Measurements from ENCODE around the gene KLHL40.
A peak's percentile ranks its signal among the peaks of the same experiment; 100 is the strongest.

Gene KLHL40

GRCh38 chr3:42685363-42685881 is at the start of gene KLHL40:
KLHL40 (plus strand) TSS chr3:42685537; CDS start chr3:42685619, 82 bp downstream.
- TF ChIP-seq ZNF274 (IDR thresholded peaks at IDR 0.05; ENCODE audit: low read depth, low read length) = no peak
- no peak within 1 kb of the TSS for H3K4me3 ChIP-seq (ENCODE audit: low read length)

GRCh38 chr3:42637001-42637400 is 48.3 kb upstream of the KLHL40 start:
- H3K4me3 ChIP-seq (ENCODE audit: low read length) = no peak overlapping the region
- TF ChIP-seq ZNF274 (IDR thresholded peaks at IDR 0.05; ENCODE audit: low read depth, low read length) = no peak

- TF ChIP-seq ZNF274 (IDR thresholded peaks at IDR 0.05; ENCODE audit: low read depth, low read length) = no peak
- no peak overlapping the region for H3K4me3 ChIP-seq (ENCODE audit: low read length)
Measured at GRCh38 chr3:42638339-42638842, 46.9 kb upstream of the KLHL40 start.

- no peak overlapping the region for H3K4me3 ChIP-seq (ENCODE audit: low read length)
- TF ChIP-seq ZNF274 (IDR thresholded peaks at IDR 0.05; ENCODE audit: low read depth, low read length) = no peak
Measured at GRCh38 chr3:42639192-42639591, 46.1 kb upstream of the KLHL40 start.

- TF ChIP-seq ZNF274 (IDR thresholded peaks at IDR 0.05; ENCODE audit: low read depth, low read length) = no peak
- no peak overlapping the region for H3K4me3 ChIP-seq (ENCODE audit: low read length)
Measured at GRCh38 chr3:42640129-42640528, 45.2 kb upstream of the KLHL40 start.

GRCh38 chr3:42640771-42641370 is 44.5 kb upstream of the KLHL40 start:
- no peak for TF ChIP-seq ZNF274 (IDR thresholded peaks at IDR 0.05; ENCODE audit: low read depth, low read length)
- no peak overlapping the region for H3K4me3 ChIP-seq (ENCODE audit: low read length)

- H3K4me3 ChIP-seq (ENCODE audit: low read length) = no peak overlapping the region
- no peak for TF ChIP-seq ZNF274 (IDR thresholded peaks at IDR 0.05; ENCODE audit: low read depth, low read length)
Measured at GRCh38 chr3:42647821-42648459, 37.4 kb upstream of the KLHL40 start.

- H3K4me3 ChIP-seq (ENCODE audit: low read length) = no peak overlapping the region
- no peak for TF ChIP-seq ZNF274 (IDR thresholded peaks at IDR 0.05; ENCODE audit: low read depth, low read length)
Measured at GRCh38 chr3:42649006-42649405, 36.3 kb upstream of the KLHL40 start.

GRCh38 chr3:42649783-42650182 is 35.6 kb upstream of the KLHL40 start:
- TF ChIP-seq ZNF274 (IDR thresholded peaks at IDR 0.05; ENCODE audit: low read depth, low read length) = no peak
- H3K4me3 ChIP-seq (ENCODE audit: low read length) = no peak overlapping the region

GRCh38 chr3:42651248-42652091 is 33.9 kb upstream of the KLHL40 start:
- no peak overlapping the region for H3K4me3 ChIP-seq (ENCODE audit: low read length)

GRCh38 chr3:42652251-42652610 is 33.1 kb upstream of the KLHL40 start:
- TF ChIP-seq ZNF274 (IDR thresholded peaks at IDR 0.05; ENCODE audit: low read depth, low read length) = no peak
- no peak overlapping the region for H3K4me3 ChIP-seq (ENCODE audit: low read length)

More at GRCh38 chr3:42651248-42652091, 33.9 kb upstream of the KLHL40 start:
- TF ChIP-seq ZNF274 (IDR thresholded peaks at IDR 0.05; ENCODE audit: low read depth, low read length) = no peak

GRCh38 chr3:42652611-42653302 is 32.6 kb upstream of the KLHL40 start:
- H3K4me3 ChIP-seq (ENCODE audit: low read length) = no peak overlapping the region; the same call in 1 of the 2 replicates
- no peak for TF ChIP-seq ZNF274 (IDR thresholded peaks at IDR 0.05; ENCODE audit: low read depth, low read length)

GRCh38 chr3:42653303-42653559 is 32.1 kb upstream of the KLHL40 start:
- no peak for TF ChIP-seq ZNF274 (IDR thresholded peaks at IDR 0.05; ENCODE audit: low read depth, low read length)
- peak overlapping the region; percentile 54; the same call in 1 of the 2 replicates for H3K4me3 ChIP-seq (ENCODE audit: low read length)
